Hepatocyte (in vitro differentiated cells): ENCODE results near the gene C13orf42. TPM values are rescaled to one million over a fixed set of nuclear protein-coding genes. Genes with fewer than 3 reads are reported as not detected.
A peak's percentile ranks its signal among the peaks of the same experiment; 100 is the strongest.

Experiments
- DNase-seq: peaks from one replicate; pipeline ENCODE4 v3.0.0-alpha.2; 2016; ENCODE audit warnings: low spot score
- H2AFZ ChIP-seq: fragments of 200-600 bp; sonication (generic); 2 replicates; pipeline ENCODE4 v1.6.0; 2016; ENCODE audit warnings: antibody characterized with exemption, mild to moderate bottlenecking
- H3K27ac ChIP-seq: fragments of 200-600 bp; sonication (generic); 2 replicates; pipeline ENCODE4 v1.5.1; 2016; ENCODE audit warnings: mild to moderate bottlenecking
- H3K27me3 ChIP-seq: fragments of 200-600 bp; sonication (generic); 2 replicates; pipeline ENCODE4 v1.6.1; 2016
- H3K36me3 ChIP-seq: fragments of 200-600 bp; sonication (generic); replicated peaks from 2 replicates; pipeline ENCODE4 v1.5.1; 2016; ENCODE audit warnings: low read depth; ENCODE audit not compliant: insufficient read depth
- H3K4me1 ChIP-seq: fragments of 200-600 bp; sonication (generic); 2 replicates; pipeline ENCODE4 v1.5.1; 2016; ENCODE audit warnings: mild to moderate bottlenecking, moderate library complexity; ENCODE audit not compliant: insufficient read depth
- H3K4me2 ChIP-seq: fragments of 200-600 bp; sonication (generic); 2 replicates; pipeline ENCODE4 v1.6.0; 2016
- H3K4me3 ChIP-seq: fragments of 200-600 bp; sonication (generic); 2 replicates; pipeline ENCODE4 v1.5.1; 2016; ENCODE audit warnings: mild to moderate bottlenecking
- H3K79me2 ChIP-seq: fragments of 200-600 bp; sonication (generic); 2 replicates; pipeline ENCODE4 v1.6.0; 2017; ENCODE audit warnings: mild to moderate bottlenecking
- H3K9me2 ChIP-seq: fragments of 200-600 bp; sonication (generic); replicated peaks from 2 replicates; pipeline ENCODE4 v1.6.0; 2017; ENCODE audit warnings: mild to moderate bottlenecking; ENCODE audit not compliant: insufficient read depth
- H3K9me3 ChIP-seq: fragments of 200-600 bp; sonication (generic); 2 replicates; pipeline ENCODE4 v1.5.1; 2016; ENCODE audit warnings: low read depth, mild to moderate bottlenecking
- H4K20me1 ChIP-seq: fragments of 200-600 bp; sonication (generic); 2 replicates; pipeline ENCODE4 v1.6.0; 2016; ENCODE audit warnings: mild to moderate bottlenecking; ENCODE audit not compliant: insufficient read depth, poor library complexity, severe bottlenecking
- EZH2 ChIP-seq: fragments of 200-600 bp; sonication (generic); IDR thresholded peaks from 2 replicates; pipeline ENCODE4 v1.6.1; 2016; ENCODE audit warnings: antibody characterized with exemption, mild to moderate bottlenecking, borderline replicate concordance
- EZH2phosphoT487 ChIP-seq: fragments of 200-600 bp; sonication (generic); IDR thresholded peaks from one replicate; pipeline ENCODE4 v1.6.1; 2018; ENCODE audit warnings: antibody characterized with exemption, mild to moderate bottlenecking, low read depth, moderate library complexity; ENCODE audit not compliant: unreplicated experiment, severe bottlenecking
- WGBS: methylation state at CpG from one replicate; pipeline ENCODE4 v1.1.6; 2016; ENCODE audit warnings: low lambda C conversion rate; ENCODE audit errors: missing lambda C conversion rate; 5-methylcytosine and 5-hydroxymethylcytosine counted together
- polyA plus RNA-seq: library from polyadenylated mRNA; unstranded; fragments of >200 nt; fragmentation: Nextera tagmentation; extraction: Ambion mirVana; gene quantifications from 2 replicates; pipeline ENCODE4 v1.2.1, GENCODE V29; 2016
- total RNA-seq: library from RNA; depleted of rRNA; stranded (reverse); fragments of >200 nt; gene quantifications from 2 replicates; pipeline ENCODE4 v1.2.3, GENCODE V29; 2014
- TF ChIP-seq, protein P1 (sequence below): fragments of 200-600 bp; sonication (generic); IDR thresholded peaks from 2 replicates; pipeline ENCODE4 v1.5.1; 2016; ENCODE audit warnings: antibody characterized with exemption, mild to moderate bottlenecking; ENCODE audit not compliant: poor library complexity

The C13orf42 gene
- total and polyA plus RNA-seq, 2 experiments from 2014 or later = not detected

DNA sequence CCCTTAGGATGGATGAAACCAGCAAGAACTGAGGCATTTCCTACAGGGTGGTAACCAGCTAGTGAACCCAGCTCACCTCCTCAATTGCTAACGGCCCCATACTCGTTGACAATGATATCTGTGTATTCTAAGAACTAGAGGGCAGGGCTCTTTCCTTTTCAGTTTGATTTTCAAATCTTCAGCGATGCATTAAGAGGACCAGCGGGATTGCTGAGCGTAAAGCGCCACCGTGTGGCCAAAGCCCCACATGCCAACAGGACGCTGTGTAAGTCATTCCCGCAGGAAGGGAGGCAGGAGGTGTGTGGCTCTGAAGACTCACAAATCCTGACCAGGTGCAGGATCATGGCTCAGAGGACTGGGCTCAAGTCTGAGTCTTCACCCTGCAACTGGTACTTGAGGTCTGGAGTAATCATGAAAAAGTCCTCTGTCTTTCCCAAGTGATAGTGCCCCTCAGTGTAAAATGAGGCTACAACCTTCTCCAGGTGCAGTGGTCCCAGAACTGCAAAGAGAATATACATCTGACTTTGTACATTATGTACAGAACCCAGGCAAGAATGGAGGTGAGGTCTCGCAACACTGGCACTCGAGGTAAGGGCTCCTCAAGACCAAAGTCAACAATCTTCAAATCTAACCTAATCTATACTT is 40.9 kb downstream of the C13orf42 start:
- Histone ChIP-seq H3K27ac (no peak overlapping the region), H2AFZ (no peak overlapping the region), H3K9me3 (no peaks in the 10 kb centered on the region), H3K79me2 (no peaks in the 10 kb centered on the region), H3K4me1 (no peaks in the 10 kb centered on the region), H4K20me1 (no peaks in the 10 kb centered on the region), H3K36me3 (no peaks in the 10 kb centered on the region), H3K4me3 (no peak overlapping the region), H3K27me3 (no peaks in the 10 kb centered on the region), H3K9me2 (no peaks in the 10 kb centered on the region), H3K4me2 (no peak overlapping the region)
- peak; percentile 92 for DNase-seq
- 10% methylated on average over 11 of the region's 11 CpGs for WGBS
- TF ChIP-seq EZH2phosphoT487 = no peak
- TF ChIP-seq, protein P1, sequence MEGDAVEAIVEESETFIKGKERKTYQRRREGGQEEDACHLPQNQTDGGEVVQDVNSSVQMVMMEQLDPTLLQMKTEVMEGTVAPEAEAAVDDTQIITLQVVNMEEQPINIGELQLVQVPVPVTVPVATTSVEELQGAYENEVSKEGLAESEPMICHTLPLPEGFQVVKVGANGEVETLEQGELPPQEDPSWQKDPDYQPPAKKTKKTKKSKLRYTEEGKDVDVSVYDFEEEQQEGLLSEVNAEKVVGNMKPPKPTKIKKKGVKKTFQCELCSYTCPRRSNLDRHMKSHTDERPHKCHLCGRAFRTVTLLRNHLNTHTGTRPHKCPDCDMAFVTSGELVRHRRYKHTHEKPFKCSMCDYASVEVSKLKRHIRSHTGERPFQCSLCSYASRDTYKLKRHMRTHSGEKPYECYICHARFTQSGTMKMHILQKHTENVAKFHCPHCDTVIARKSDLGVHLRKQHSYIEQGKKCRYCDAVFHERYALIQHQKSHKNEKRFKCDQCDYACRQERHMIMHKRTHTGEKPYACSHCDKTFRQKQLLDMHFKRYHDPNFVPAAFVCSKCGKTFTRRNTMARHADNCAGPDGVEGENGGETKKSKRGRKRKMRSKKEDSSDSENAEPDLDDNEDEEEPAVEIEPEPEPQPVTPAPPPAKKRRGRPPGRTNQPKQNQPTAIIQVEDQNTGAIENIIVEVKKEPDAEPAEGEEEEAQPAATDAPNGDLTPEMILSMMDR = peak; percentile 92

DNA sequence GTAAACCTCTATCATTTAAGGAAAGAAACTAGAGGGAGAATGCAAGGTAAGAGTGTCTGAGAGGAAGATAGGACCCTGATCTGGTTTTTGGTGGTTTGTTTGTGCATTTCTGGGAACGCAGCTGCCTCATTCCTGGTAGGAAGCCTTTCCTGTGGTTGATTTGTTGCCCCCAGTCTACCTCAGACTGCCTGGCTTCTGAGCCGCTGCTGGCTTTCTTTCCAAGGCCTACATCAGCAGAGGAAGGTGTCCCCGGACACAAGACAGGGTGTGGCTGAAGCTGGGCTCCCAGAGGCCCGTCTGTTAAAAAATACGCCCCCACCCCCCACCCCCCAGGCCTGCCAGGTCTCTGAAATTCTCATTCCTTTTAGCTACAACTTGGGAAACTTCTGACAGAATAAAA is 42.6 kb downstream of the C13orf42 start:
- Histone ChIP-seq H3K4me2 (no peak overlapping the region), H2AFZ (no peak overlapping the region), H3K79me2 (no peaks in the 10 kb centered on the region), H3K27me3 (no peaks in the 10 kb centered on the region), H4K20me1 (no peaks in the 10 kb centered on the region), H3K36me3 (no peaks in the 10 kb centered on the region), H3K4me1 (no peaks in the 10 kb centered on the region), H3K9me2 (no peaks in the 10 kb centered on the region), H3K4me3 (no peak overlapping the region), H3K27ac (no peak overlapping the region), H3K9me3 (no peaks in the 10 kb centered on the region)
- 60% methylated on average over 5 of the region's 5 CpGs for WGBS
- DNase-seq = no peak
- no peak for TF ChIP-seq EZH2
- TF ChIP-seq, protein P1 = no peak
- TF ChIP-seq EZH2phosphoT487 = no peak

DNA sequence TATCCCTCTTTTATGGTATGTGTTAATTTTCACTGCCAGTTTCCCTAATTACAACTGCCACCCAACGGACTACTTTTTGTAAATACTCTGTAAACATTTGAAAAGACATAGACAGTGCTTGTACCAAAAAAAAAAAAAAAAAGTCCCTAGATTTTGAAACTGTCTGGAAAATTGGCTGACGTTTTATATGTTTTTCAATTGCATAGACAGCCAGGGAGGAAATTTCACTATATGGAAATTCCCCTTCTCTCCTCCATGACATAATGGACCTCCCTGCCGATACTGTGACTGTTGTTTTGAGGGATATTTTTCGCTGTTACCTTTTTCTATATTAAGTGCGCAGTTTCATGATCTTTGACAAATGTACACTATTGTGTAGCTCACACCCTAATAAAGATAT is 43.4 kb downstream of the C13orf42 start:
- no peak for TF ChIP-seq EZH2
- no peak for TF ChIP-seq EZH2phosphoT487
- TF ChIP-seq, protein P1 = no peak
- 85% methylated on average over 5 of the region's 5 CpGs for WGBS

More for the DNA sequence above, 43.4 kb downstream of the C13orf42 start:
- no peak for DNase-seq
- H3K9me3 ChIP-seq = no peaks in the 10 kb centered on the region
- H3K9me2 ChIP-seq = no peaks in the 10 kb centered on the region
- no peaks in the 10 kb centered on the region for H3K36me3 ChIP-seq
- no peak overlapping the region for H3K4me2 ChIP-seq
- H3K79me2 ChIP-seq = no peaks in the 10 kb centered on the region
- H3K4me3 ChIP-seq = no peak overlapping the region
- H4K20me1 ChIP-seq = no peaks in the 10 kb centered on the region
- no peak overlapping the region for H3K27ac ChIP-seq
- H3K27me3 ChIP-seq = peaks cover 5% of the 10 kb centered on the region
- H3K4me1 ChIP-seq = no peaks in the 10 kb centered on the region
- no peak overlapping the region for H2AFZ ChIP-seq
